SU-DHL-6 (cell line): ENCODE measurements around the gene LETM1.

Experiments used
- H2AFZ ChIP-seq: fragments of 200-600 bp; sonication (generic); 2 replicates; pipeline ENCODE4 v1.6.1; 2014; ENCODE audit warnings: low read depth, mild to moderate bottlenecking, moderate library complexity, mixed read lengths, antibody characterized with exemption, low read length; ENCODE audit not compliant: severe bottlenecking
- H3F3A ChIP-seq: fragments of 200-600 bp; shearing (Covaris generic); 2 replicates; pipeline ENCODE4 v1.6.0; 2016; ENCODE audit warnings: antibody characterized with exemption, mild to moderate bottlenecking; ENCODE audit not compliant: insufficient read depth
- H3K27ac ChIP-seq: fragments of 200-600 bp; sonication (generic); 2 replicates; pipeline ENCODE4 v1.5.1; 2016; ENCODE audit warnings: low read depth, mild to moderate bottlenecking, low read length, moderate library complexity, mixed read lengths
- H3K27me3 ChIP-seq: fragments of 200-600 bp; sonication (generic), shearing (Covaris generic); 2 replicates; pipeline ENCODE4 v1.6.0; 2014; ENCODE audit warnings: mild to moderate bottlenecking, low read length
- H3K36me3 ChIP-seq: fragments of 200-600 bp; sonication (generic); 2 replicates; pipeline ENCODE4 v1.6.1; 2014; ENCODE audit warnings: mild to moderate bottlenecking, low read length, mixed read lengths
- H3K4me2 ChIP-seq: fragments of 300-600, 200-600 bp; shearing (Covaris generic), sonication (generic); 2 replicates; pipeline ENCODE4 v1.6.0; 2014; ENCODE audit warnings: low read length, low read depth, mild to moderate bottlenecking; ENCODE audit not compliant: poor library complexity, severe bottlenecking
- H3K4me3 ChIP-seq: fragments of 200-600 bp; sonication (generic); 2 replicates; pipeline ENCODE4 v1.5.1; 2014; ENCODE audit warnings: antibody characterized with exemption, low read length, mild to moderate bottlenecking, mixed read lengths; ENCODE audit not compliant: insufficient read depth, poor library complexity, severe bottlenecking
- H3K79me2 ChIP-seq: fragments of 200-600 bp; sonication (generic); 2 replicates; pipeline ENCODE4 v1.6.1; 2014; ENCODE audit warnings: mild to moderate bottlenecking, low read length, moderate library complexity; ENCODE audit not compliant: insufficient read depth
- H3K9ac ChIP-seq: fragments of 200-600 bp; sonication (generic); 2 replicates; pipeline ENCODE4 v1.7.0; 2014; ENCODE audit warnings: mild to moderate bottlenecking, low read length
- H3K9me2 ChIP-seq: fragments of 200-600 bp; sonication (generic); replicated peaks from 2 replicates; pipeline ENCODE4 v1.6.1; 2014; ENCODE audit warnings: low read length; ENCODE audit not compliant: insufficient read depth
- H3K9me3 ChIP-seq: fragments of 200-600 bp; sonication (generic); 2 replicates; pipeline ENCODE4 v1.6.1; 2014; ENCODE audit warnings: low read length, mixed read lengths; ENCODE audit not compliant: insufficient read depth
- H4K20me1 ChIP-seq: fragments of 200-600 bp; sonication (generic); 2 replicates; pipeline ENCODE4 v1.6.1; 2014; ENCODE audit warnings: low read depth, mild to moderate bottlenecking, antibody characterized with exemption, low read length, moderate library complexity, mixed read lengths
- EZH2phosphoT487 ChIP-seq: fragments of 200-600 bp; sonication (generic), shearing (Covaris generic); conservative IDR thresholded peaks from 2 replicates; pipeline ENCODE4 v1.6.1; 2018; ENCODE audit warnings: mild to moderate bottlenecking, antibody characterized with exemption, low read length, moderate library complexity, mixed read lengths
- TF ChIP-seq, protein P1 (sequence below): fragments of 200-600 bp; sonication (generic); IDR thresholded peaks from one replicate; pipeline ENCODE4 v1.5.1; 2017; ENCODE audit warnings: antibody characterized with exemption, mild to moderate bottlenecking, low read length, moderate library complexity; ENCODE audit not compliant: insufficient read depth, poor library complexity, severe bottlenecking

The LETM1 gene

DNA sequence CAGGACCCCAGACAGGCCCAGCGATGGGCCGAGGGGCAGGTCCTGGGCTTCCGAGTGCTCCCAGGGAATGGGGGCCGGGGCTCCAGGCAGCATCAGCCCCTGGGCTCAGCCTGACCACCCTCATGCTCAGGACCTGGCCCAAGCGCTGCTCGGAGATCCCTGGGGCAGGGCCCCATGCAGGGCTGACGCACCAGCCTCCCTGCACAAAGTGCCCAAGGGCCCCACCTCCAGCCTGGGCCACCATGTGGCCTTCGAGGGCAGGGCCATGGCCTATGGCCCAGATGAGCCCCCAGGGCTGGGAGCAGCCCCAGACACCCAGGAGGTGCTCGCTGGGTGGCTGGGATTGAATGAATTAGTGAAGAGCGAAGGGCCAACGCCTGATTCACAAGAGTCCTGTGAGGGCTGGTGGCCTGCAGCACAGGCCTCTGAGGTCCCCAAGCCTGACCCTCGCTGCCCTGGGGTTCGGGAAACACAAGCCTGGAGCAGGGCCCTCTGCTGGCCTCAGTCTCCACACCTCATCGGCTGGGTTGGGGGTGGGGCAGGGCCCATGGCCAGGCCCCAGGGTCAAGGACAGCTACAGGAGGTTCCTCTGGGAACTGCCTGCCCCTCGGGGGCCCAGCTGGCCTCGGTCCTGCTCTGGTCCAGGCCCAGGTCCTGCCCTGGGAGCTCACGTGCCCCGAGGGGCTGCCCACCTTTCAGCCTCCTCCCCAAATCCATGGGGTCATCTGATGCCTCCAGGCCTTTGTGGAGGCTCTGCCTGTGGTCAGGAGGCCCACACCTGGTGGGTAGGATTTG, 76.2 kb downstream of the LETM1 start:
- Histone ChIP-seq H3K9me3 (no peaks in the 10 kb centered on the region), H3K79me2 (no peaks in the 10 kb centered on the region), H3K4me2 (no peak overlapping the region), H2AFZ (no peak overlapping the region), H4K20me1 (no peaks in the 10 kb centered on the region), H3K27ac (no peak overlapping the region), H3K9ac (no peak overlapping the region), H3F3A (no peaks in the 10 kb centered on the region), H3K4me3 (no peak overlapping the region), H3K36me3 (no peaks in the 10 kb centered on the region), H3K27me3 (no peaks in the 10 kb centered on the region), H3K9me2 (no peaks in the 10 kb centered on the region)
- TF ChIP-seq, protein P1, sequence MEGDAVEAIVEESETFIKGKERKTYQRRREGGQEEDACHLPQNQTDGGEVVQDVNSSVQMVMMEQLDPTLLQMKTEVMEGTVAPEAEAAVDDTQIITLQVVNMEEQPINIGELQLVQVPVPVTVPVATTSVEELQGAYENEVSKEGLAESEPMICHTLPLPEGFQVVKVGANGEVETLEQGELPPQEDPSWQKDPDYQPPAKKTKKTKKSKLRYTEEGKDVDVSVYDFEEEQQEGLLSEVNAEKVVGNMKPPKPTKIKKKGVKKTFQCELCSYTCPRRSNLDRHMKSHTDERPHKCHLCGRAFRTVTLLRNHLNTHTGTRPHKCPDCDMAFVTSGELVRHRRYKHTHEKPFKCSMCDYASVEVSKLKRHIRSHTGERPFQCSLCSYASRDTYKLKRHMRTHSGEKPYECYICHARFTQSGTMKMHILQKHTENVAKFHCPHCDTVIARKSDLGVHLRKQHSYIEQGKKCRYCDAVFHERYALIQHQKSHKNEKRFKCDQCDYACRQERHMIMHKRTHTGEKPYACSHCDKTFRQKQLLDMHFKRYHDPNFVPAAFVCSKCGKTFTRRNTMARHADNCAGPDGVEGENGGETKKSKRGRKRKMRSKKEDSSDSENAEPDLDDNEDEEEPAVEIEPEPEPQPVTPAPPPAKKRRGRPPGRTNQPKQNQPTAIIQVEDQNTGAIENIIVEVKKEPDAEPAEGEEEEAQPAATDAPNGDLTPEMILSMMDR = no peak
- no peak for TF ChIP-seq EZH2phosphoT487

DNA sequence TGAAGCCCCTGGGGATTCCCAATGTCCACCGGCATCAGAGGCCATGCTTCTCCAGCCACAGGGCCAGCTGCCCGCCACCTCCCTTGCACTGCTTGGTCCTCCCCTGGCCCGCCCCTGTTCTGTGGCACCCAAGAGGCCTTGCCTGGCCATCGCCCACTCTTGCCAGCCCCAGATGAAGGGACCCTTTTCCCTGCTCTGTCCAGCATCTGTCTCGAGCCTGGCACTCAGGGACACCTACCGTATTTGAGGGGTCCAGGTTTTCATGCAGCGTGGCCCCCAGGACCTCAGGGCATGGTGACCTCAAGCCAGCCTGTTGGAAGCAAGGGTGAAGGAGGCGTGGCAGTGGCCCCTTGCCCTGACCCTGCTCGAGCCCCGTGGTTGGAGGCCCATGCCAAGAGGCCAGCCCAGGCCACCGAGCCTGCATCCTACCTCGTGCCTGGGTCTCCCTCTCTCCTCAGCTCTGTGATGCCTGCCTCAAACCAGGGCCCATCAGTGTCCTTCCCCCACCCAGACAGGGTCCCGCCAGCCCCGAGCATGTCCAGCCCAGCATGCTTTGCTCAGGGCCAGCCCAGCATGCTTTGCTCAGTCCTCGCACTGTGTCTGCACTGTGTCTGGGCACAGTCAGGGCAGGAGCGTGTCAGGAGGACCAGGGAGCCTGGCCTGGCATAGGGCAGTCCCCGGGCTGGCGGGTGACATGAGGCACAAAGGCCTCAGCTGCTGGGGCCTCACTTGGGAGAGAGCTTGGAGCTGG, 77.1 kb downstream of the LETM1 start:
- Histone ChIP-seq H3K27me3 (no peaks in the 10 kb centered on the region), H3K9me2 (no peaks in the 10 kb centered on the region), H3K4me2 (no peak overlapping the region), H4K20me1 (no peaks in the 10 kb centered on the region), H3K9me3 (no peaks in the 10 kb centered on the region), H3F3A (no peaks in the 10 kb centered on the region), H3K36me3 (no peaks in the 10 kb centered on the region), H3K27ac (no peak overlapping the region), H3K4me3 (no peak overlapping the region), H3K79me2 (no peaks in the 10 kb centered on the region), H3K9ac (no peak overlapping the region), H2AFZ (no peak overlapping the region)
- no peak for TF ChIP-seq EZH2phosphoT487
- TF ChIP-seq, protein P1 = no peak

DNA sequence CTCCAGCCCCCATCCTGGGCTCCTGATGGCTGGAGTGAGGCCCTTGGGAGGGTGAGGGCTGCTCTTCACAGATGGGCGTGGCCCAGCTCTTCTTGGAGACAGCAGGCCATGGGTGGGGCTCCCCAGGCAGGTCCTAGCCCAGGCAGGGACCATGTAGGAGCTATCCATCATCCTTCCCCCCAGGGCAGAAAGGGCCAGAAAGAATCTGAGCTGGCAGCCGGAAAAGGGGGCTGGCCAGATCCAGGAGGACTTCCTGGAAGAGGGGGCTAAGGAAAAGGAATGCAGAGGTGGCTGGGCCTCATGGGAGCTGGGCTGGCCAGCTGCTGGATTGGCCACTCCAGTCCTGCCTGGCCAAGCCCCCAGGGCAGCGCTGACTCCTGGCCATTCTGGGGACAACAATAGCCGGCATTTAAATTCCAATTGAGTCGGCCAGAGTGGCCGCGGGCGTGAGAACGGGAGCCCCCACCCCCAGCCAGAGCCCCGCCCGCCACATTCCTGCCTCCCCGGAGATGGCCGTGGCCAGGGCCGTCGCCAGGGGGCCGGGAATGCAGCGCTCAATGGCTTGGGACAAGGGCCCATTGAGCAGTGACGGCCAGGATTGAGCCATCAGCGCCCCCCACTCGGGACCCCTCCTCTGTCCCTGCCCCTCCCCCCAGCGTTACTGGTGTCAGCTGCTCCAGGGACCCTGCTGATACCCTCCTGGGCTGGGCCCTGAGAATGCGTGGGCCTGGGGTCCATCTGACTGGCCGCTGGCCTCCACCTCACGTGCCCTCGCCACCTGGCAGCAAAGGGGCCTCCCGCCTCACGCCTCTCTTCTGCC, 77.9 kb downstream of the LETM1 start:
- H3K4me2 ChIP-seq = no peak overlapping the region
- no peaks in the 10 kb centered on the region for H3K79me2 ChIP-seq
- H3K4me3 ChIP-seq = no peak overlapping the region
- H3F3A ChIP-seq = no peaks in the 10 kb centered on the region
- no peaks in the 10 kb centered on the region for H3K27me3 ChIP-seq
- no peak overlapping the region for H2AFZ ChIP-seq
- no peaks in the 10 kb centered on the region for H3K9me2 ChIP-seq
- H3K9ac ChIP-seq = no peak overlapping the region
- no peaks in the 10 kb centered on the region for H3K36me3 ChIP-seq
- H3K27ac ChIP-seq = no peak overlapping the region
- no peaks in the 10 kb centered on the region for H4K20me1 ChIP-seq
- H3K9me3 ChIP-seq = no peaks in the 10 kb centered on the region
- no peak for TF ChIP-seq EZH2phosphoT487
- TF ChIP-seq, protein P1 = no peak
